ENCODE data around the gene AICDA.
"Not testable (repeated sequence)": the region's sequence is repeated elsewhere in the genome, so short reads cannot be mapped to it uniquely, and the experiment has no call there.

Gene AICDA

DNA sequence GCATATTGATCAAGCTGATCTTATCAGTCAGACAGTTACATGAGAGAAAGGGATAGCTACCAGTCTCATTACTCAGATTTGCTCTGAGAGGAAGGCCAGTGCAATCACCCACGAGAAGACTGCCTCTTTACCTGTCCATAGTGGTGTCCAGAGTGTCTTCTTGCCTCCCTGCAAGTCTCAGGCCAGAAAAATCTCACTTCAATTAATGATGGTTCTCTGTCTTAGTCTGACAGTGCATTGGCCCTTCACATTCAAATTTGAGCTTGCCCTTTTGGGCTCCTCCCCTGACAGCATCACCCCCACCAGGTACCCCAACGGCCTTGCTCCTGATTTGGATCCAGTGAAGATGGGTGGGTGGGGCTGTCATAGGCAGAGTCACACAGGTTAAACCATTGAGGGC lies at the start of gene AICDA:
Gene AICDA (minus strand): TSS at position 231 of the 400 bp plus-strand sequence. CDS start 92 bp downstream, at position 139.
- no peak for DNase-seq (ENCODE audit: low spot score)

DNA sequence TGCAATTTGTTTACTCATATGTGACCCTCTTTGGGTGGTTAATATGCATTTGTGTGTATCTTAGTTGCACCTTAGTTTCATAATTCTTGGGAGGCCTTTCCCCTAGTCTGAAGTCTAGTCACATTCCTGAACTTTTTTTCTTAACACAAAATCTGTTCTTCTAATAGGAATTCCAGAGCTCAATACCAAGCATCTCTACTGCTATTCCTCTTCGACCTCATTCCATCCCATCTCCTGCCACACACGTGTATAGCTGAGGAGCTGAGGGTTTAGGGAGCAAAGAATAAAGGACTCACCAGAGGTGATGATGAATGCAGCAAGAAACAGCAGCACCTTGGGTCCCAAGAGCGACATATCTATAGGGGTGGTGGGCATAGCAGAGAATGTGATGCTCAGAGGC lies 49.1 kb upstream of the AICDA start:
- DNase-seq (ENCODE audit: low spot score) = no peak

- no peak for DNase-seq (ENCODE audit: low spot score)
These were observed 48.4 kb upstream of the AICDA start for GRCh38 chr12:8661016-8661415.

- no peak for DNase-seq (ENCODE audit: low spot score)
These were observed 45.7 kb upstream of the AICDA start for GRCh38 chr12:8658346-8658745.

DNA sequence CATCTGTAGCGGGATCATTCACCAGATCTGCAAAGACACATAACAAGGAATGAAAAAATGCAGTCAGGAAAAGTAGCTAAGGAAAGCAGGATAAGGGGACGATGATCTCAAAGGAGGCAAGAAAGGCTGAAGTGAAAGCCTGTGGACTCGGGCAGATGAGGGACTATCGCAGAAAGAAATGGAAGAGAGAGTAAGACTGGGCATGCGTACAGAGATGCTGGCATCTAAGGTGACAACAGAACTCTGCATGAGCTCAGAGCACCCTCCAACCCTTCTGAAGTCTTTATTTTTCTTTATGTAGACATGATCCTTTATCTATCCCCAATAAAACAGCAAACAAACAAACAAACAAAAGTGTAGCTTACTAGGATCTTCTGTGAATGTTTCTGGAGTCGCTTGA lies 42.8 kb upstream of the AICDA start:
- DNase-seq (ENCODE audit: low spot score) = no peak

DNA sequence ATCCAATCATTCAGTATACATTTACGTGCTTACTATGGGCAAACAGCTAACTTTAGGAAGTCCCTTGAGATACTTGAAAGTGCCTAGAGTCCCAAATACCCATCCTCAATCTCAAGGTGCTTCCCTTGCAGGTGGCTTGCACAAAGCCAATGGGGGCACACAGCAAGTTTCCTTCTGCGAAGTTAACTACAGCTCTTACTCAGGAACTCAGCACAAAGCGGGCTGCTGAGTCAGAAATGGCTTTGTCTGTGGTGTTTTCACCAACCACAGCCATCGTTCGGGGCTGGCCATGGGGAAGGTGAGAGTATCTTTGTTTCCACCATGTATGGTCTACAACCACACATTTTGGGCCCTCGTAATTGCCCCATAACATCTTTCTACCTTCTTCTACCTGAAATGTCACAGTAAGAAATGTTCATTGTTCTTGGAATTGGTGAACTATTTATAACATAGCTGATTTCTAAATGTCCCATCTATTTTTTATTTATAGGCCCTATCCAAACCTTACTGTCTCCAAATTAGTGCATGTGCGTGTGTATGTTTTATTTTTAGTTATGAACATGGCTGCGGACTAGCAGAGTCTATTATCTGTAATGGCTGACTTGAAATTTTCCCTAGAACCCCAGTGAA lies 36.0 kb upstream of the AICDA start:
- DNase-seq (ENCODE audit: low spot score) = no peak

- no peak for DNase-seq (ENCODE audit: low spot score)
These were observed 35.3 kb upstream of the AICDA start for GRCh38 chr12:8647968-8648367.

GRCh38 chr12:8644345-8645248 lies 31.9 kb upstream of the AICDA start:
- no peak for DNase-seq (ENCODE audit: low spot score)

DNA sequence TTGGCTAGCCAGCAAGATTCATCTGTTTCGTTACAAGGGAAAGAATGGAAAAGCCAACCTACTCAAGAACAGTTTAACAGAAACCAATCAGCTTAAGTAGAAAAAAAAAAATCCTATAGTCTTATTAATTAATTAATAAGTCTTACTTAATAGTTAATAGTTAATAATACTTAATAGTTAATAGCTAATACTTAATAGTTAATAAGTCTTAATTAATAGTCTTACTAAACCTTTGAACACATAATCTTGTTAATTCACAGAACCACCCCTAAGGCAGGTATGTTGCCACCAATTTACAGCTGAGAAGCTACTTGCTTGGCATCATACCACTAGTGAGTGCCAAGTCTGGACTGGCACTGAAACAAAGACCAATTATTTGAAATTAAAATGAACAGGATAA lies 30.1 kb upstream of the AICDA start:
- DNase-seq (ENCODE audit: low spot score) = no peak

GRCh38 chr12:8639936-8640335 lies 27.3 kb upstream of the AICDA start:
- no peak for DNase-seq (ENCODE audit: low spot score)

DNA sequence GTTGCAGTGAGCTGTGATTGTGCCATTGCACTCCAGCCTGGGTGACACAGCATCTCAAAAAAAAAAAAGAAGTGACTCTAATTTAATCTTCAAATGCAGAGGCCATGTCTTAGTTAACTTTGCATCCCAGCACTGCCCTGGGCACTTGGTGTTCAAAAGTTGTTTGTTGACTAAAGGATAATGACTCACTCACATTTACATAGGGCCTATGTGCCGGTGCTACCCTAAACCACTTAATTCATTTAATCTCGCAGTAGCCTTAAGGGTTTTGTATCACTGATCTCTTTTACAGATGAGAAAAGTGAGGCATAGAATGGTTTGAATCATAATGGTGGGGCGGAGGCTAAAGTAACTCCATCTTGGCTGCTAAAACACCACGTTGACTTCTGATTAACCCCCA lies 26.3 kb upstream of the AICDA start:
- no peak for DNase-seq (ENCODE audit: low spot score)

GRCh38 chr12:8637666-8638065 lies 25.0 kb upstream of the AICDA start:
- no peak for DNase-seq (ENCODE audit: low spot score)

- no peak for DNase-seq (ENCODE audit: low spot score)
These were observed 24.6 kb upstream of the AICDA start for GRCh38 chr12:8637244-8637643.

GRCh38 chr12:8636581-8636980 lies 23.9 kb upstream of the AICDA start:
- DNase-seq (ENCODE audit: low spot score) = no peak

GRCh38 chr12:8636007-8636346 lies 23.3 kb upstream of the AICDA start:
- DNase-seq (ENCODE audit: low spot score) = not testable (repeated sequence)

GRCh38 chr12:8635342-8636006 lies 22.8 kb upstream of the AICDA start:
- DNase-seq (ENCODE audit: low spot score) = not testable (repeated sequence)

GRCh38 chr12:8630131-8630530 lies 17.5 kb upstream of the AICDA start:
- DNase-seq (ENCODE audit: low spot score) = no peak

DNA sequence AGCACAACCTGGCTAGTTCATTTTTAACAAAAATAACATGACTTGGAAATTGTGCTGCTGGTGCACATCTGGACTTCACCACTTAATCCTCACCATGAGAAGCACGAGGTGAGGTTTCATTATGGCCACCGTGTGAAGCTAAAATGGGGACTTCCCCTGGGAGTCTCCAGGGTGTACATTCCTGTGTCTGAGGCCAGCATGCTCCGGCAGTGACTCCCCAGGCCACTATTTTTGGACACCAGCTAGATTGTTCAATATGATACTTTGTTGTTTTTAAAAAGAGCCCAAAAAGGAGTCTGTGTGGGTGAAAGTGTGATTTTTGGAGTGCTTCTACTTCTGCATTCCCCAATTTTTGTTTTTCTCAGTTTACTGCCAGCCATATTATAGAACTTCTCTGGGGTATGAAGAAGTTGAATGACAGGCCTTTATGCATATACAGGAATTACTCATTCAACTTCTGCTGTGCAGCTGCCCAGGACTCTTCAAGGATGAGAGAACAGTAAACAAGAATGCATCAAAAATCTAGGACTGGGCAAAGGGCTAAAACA lies 16.9 kb upstream of the AICDA start:
- no peak for DNase-seq (ENCODE audit: low spot score)

GRCh38 chr12:8628731-8629130 lies 16.1 kb upstream of the AICDA start:
- DNase-seq (ENCODE audit: low spot score) = no peak

DNA sequence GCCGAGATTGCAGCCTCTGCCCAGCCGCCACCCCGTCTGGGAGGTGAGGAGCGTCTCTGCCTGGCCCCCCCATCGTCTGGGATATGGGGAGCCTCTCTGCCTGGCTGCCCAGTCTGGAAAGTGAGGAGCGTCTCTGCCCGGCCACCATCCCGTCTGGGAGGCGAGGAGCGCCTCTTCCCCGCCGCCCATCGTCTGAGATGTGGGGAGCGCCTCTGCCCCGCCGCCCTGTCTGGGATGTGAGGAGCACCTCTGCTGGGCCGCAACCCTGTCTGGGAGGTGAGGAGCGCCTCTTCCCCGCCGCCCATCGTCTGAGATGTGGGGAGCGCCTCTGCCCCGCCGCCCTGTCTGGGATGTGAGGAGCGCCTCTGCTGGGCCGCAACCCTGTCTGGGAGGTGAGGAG lies 12.1 kb upstream of the AICDA start:
- DNase-seq (ENCODE audit: low spot score) = not testable (repeated sequence)

GRCh38 chr12:8622646-8623045 lies 10.0 kb upstream of the AICDA start:
- no peak for DNase-seq (ENCODE audit: low spot score)

DNA sequence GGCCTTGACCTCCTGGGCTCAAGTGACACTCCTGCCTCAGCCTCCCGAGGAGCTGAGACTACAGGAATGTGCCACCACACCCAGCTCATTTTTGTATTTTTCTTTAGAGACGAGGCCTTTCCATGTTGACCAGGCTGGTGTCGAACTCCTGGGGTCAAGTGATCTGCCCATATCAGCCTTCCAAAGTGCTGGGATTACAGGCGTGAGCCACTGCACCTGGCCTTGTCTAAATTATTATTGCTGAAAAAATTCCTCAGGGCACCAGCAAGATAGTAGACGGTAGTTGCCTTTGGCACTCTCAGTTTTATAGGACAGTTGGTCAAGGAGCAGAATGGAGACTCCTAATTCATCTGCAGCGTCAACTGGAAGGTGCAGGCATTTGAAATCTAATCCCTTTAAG lies 2.5 kb upstream of the AICDA start:
- no peak for DNase-seq (ENCODE audit: low spot score)

- not testable (repeated sequence) for DNase-seq (ENCODE audit: low spot score)
These were observed 1.2 kb upstream of the AICDA start for GRCh38 chr12:8613881-8614280.
